ENCODE data around the gene KCND3. TPM values are rescaled to one million over a fixed set of nuclear protein-coding genes. Genes with fewer than 3 reads are reported as not detected.

Gene KCND3
- polyA plus RNA-seq, 1 donor from 2014 or later: 7.8 TPM

DNA sequence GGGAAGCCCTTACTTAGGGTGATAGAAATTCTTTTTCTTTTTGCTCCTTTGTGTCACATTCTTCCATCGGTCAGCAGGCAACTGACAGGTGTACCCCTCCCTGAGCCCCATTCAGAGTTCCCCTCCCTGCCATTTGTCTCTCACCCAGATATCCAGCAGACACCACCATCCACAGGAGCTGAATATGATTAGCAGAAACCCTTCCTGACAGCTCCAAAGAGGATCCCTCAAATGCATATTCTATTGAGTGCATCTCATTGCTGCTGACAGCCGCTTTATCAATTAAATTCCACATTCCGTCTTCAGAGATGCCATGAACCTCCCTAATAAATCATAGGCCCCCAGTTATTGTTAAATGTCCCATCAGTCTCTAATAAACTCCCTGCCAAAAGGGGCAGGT lies 239.8 kb downstream of the KCND3 start:
- H3F3A ChIP-seq (ENCODE audit: insufficient read depth, low read length, poor library complexity, severe bottlenecking): peaks cover 10% of the 10 kb centered on the region
- no peaks in the 10 kb centered on the region for H4K20me1 ChIP-seq (ENCODE audit: insufficient read depth)
- no peaks in the 10 kb centered on the region for H3K9me3 ChIP-seq (ENCODE audit: low read length)
- H2AFZ ChIP-seq (ENCODE audit: low read depth, low read length): no peak overlapping the region
- TF ChIP-seq, protein P1, sequence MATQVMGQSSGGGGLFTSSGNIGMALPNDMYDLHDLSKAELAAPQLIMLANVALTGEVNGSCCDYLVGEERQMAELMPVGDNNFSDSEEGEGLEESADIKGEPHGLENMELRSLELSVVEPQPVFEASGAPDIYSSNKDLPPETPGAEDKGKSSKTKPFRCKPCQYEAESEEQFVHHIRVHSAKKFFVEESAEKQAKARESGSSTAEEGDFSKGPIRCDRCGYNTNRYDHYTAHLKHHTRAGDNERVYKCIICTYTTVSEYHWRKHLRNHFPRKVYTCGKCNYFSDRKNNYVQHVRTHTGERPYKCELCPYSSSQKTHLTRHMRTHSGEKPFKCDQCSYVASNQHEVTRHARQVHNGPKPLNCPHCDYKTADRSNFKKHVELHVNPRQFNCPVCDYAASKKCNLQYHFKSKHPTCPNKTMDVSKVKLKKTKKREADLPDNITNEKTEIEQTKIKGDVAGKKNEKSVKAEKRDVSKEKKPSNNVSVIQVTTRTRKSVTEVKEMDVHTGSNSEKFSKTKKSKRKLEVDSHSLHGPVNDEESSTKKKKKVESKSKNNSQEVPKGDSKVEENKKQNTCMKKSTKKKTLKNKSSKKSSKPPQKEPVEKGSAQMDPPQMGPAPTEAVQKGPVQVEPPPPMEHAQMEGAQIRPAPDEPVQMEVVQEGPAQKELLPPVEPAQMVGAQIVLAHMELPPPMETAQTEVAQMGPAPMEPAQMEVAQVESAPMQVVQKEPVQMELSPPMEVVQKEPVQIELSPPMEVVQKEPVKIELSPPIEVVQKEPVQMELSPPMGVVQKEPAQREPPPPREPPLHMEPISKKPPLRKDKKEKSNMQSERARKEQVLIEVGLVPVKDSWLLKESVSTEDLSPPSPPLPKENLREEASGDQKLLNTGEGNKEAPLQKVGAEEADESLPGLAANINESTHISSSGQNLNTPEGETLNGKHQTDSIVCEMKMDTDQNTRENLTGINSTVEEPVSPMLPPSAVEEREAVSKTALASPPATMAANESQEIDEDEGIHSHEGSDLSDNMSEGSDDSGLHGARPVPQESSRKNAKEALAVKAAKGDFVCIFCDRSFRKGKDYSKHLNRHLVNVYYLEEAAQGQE (IDR thresholded peaks at IDR 0.05; ENCODE audit: borderline replicate concordance): no peak
- TF ChIP-seq RAD21 (conservative IDR thresholded peaks at IDR 0.05): no peak
- TF ChIP-seq SMC3 (conservative IDR thresholded peaks at IDR 0.05; ENCODE audit: poor library complexity): no peak
- no peak for TF ChIP-seq MXI1 (conservative IDR thresholded peaks at IDR 0.05; ENCODE audit: poor library complexity, severe bottlenecking)
- TF ChIP-seq, protein P2, sequence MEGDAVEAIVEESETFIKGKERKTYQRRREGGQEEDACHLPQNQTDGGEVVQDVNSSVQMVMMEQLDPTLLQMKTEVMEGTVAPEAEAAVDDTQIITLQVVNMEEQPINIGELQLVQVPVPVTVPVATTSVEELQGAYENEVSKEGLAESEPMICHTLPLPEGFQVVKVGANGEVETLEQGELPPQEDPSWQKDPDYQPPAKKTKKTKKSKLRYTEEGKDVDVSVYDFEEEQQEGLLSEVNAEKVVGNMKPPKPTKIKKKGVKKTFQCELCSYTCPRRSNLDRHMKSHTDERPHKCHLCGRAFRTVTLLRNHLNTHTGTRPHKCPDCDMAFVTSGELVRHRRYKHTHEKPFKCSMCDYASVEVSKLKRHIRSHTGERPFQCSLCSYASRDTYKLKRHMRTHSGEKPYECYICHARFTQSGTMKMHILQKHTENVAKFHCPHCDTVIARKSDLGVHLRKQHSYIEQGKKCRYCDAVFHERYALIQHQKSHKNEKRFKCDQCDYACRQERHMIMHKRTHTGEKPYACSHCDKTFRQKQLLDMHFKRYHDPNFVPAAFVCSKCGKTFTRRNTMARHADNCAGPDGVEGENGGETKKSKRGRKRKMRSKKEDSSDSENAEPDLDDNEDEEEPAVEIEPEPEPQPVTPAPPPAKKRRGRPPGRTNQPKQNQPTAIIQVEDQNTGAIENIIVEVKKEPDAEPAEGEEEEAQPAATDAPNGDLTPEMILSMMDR (IDR thresholded peaks at IDR 0.05; ENCODE audit: poor library complexity, severe bottlenecking): no peak
- TF ChIP-seq EZH2 (IDR thresholded peaks at IDR 0.05; ENCODE audit: borderline replicate concordance, insufficient read depth, low read length, poor library complexity, severe bottlenecking): no peak
- no peak for TF ChIP-seq POLR2AphosphoS5 (IDR thresholded peaks at IDR 0.05)
- no peak for TF ChIP-seq EP300 (conservative IDR thresholded peaks at IDR 0.05; ENCODE audit: poor library complexity, severe bottlenecking)
- no peak for TF ChIP-seq TAF1 (IDR thresholded peaks at IDR 0.05; ENCODE audit: low read depth)
- peak overlapping the region; percentile 48 for H3K9ac ChIP-seq (ENCODE audit: low read length)
- H3K27me3 ChIP-seq (ENCODE audit: insufficient read depth, low read depth, low read length): no peaks in the 10 kb centered on the region
- peak overlapping the region; percentile 55 for H3K4me2 ChIP-seq (ENCODE audit: low read length)
- peaks cover 5% of the 10 kb centered on the region for H3K79me2 ChIP-seq (replicated peaks; ENCODE audit: insufficient read depth, low read length)
- peak overlapping the region; percentile 35 for H3K4me3 ChIP-seq (ENCODE audit: low read length)
- peak overlapping the region; percentile 76 for H3K27ac ChIP-seq (ENCODE audit: low read length)
- H3K36me3 ChIP-seq (ENCODE audit: insufficient read depth, low read length): peaks cover 15% of the 10 kb centered on the region
- no peaks in the 10 kb centered on the region for H3K9me2 ChIP-seq (ENCODE audit: insufficient read depth, low read length)

DNA sequence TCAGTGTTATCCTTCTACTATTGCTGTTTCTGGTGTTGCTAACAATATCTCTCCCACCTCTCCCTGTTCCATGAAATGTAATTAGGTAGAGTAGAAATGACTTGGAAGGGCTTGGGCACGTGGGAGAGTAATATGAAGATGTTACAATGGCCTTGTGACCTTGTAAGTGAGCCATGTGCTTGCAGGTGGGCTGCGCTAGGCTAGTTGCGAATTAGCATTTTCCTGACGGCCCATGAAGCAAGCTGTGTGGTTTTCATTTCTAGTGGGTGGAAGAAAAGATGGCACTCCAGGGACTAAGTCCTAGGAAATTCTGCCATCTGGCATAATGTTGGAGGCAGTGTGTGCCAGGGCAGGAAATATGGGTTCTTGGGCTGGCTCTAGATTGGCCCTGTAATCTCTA lies 241.5 kb downstream of the KCND3 start:
- peak overlapping the region; percentile 76 for H3K27ac ChIP-seq (ENCODE audit: low read length)
- H2AFZ ChIP-seq (ENCODE audit: low read depth, low read length): no peak overlapping the region
- H3K4me3 ChIP-seq (ENCODE audit: low read length): peak overlapping the region; percentile 35
- no peaks in the 10 kb centered on the region for H3K9me2 ChIP-seq (ENCODE audit: insufficient read depth, low read length)
- H3K79me2 ChIP-seq (replicated peaks; ENCODE audit: insufficient read depth, low read length): no peaks in the 10 kb centered on the region
- H3K27me3 ChIP-seq (ENCODE audit: insufficient read depth, low read depth, low read length): no peaks in the 10 kb centered on the region
- H4K20me1 ChIP-seq (ENCODE audit: insufficient read depth): no peaks in the 10 kb centered on the region
- H3K36me3 ChIP-seq (ENCODE audit: insufficient read depth, low read length): peaks cover 15% of the 10 kb centered on the region
- no peaks in the 10 kb centered on the region for H3K9me3 ChIP-seq (ENCODE audit: low read length)
- TF ChIP-seq POLR2AphosphoS5 (IDR thresholded peaks at IDR 0.05): no peak
- TF ChIP-seq, protein P2 (IDR thresholded peaks at IDR 0.05; ENCODE audit: poor library complexity, severe bottlenecking): no peak
- TF ChIP-seq MXI1 (conservative IDR thresholded peaks at IDR 0.05; ENCODE audit: poor library complexity, severe bottlenecking): no peak
- no peak overlapping the region for H3K4me2 ChIP-seq (ENCODE audit: low read length)
- H3K9ac ChIP-seq (ENCODE audit: low read length): peak overlapping the region; percentile 48
- peaks cover 4% of the 10 kb centered on the region for H3F3A ChIP-seq (ENCODE audit: insufficient read depth, low read length, poor library complexity, severe bottlenecking)
